Esophagus squamous epithelium (tissue), 5 donors: Measurements from ENCODE around the gene PPP1R14B. TPM values are rescaled to one million over a fixed set of nuclear protein-coding genes. Genes with fewer than 3 reads are reported as not detected.

Experiments
- DNase-seq: peaks from one replicate; lab custom pipeline; 2025; lab: John Stamatoyannopoulos, UW
- H3K27ac ChIP-seq, 4 donors: fragments of 200-600 bp; sonication (generic); one replicate each; pipeline ENCODE4 v1.5.1; 2016 to 2019; ENCODE audit warnings: mild to moderate bottlenecking in 1 of 4
- H3K27me3 ChIP-seq, 4 donors: fragments of 200-600 bp; sonication (generic); 1 replicate in 3 of 4; 2 replicates in 1 of 4; pipeline versions ENCODE4 v1.5.1 to v1.6.0; 2017 to 2021; ENCODE audit warnings: antibody characterized with exemption in 1 of 4
- H3K36me3 ChIP-seq, 3 donors: fragments of 200-600 bp; sonication (generic); one replicate each; pipeline ENCODE4 v1.5.1; 2016 to 2019
- H3K4me1 ChIP-seq, 3 donors: fragments of 200-600 bp; sonication (generic); one replicate each; pipeline ENCODE4 v1.5.1; 2017 to 2019
- H3K4me3 ChIP-seq, 4 donors: fragments of 200-600 bp; sonication (generic); 1 replicate in 3 of 4; 2 replicates in 1 of 4; pipeline ENCODE4 v1.5.1; 2016 to 2019; ENCODE audit warnings: mild to moderate bottlenecking in 2 of 4, moderate library complexity in 1 of 4
- H3K9me3 ChIP-seq, 3 donors: fragments of 200-600 bp; sonication (generic); one replicate each; pipeline ENCODE4 v1.5.1; 2016 to 2019
- CTCF ChIP-seq, 6 experiments: fragments of 450-650 bp in 4 of 6; fragments of 200-600 bp in 2 of 6; sonication (generic) in 2 of 6; IDR thresholded peaks; one replicate each; pipeline ENCODE4 v1.5.1; 2016 to 2019; ENCODE audit warnings: antibody characterized with exemption in 6 of 6, mild to moderate bottlenecking in 4 of 6, moderate library complexity in 4 of 6
- POLR2A ChIP-seq, 4 donors: fragments of 450-650 bp; IDR thresholded peaks; one replicate each; pipeline ENCODE4 v1.6.1; 2017; ENCODE audit warnings: antibody characterized with exemption in 4 of 4, mild to moderate bottlenecking in 4 of 4, moderate library complexity in 3 of 4
- WGBS, 2 donors: methylation state at CpG; one replicate each; pipeline ENCODE4 v1.1.5; 2018; 5-methylcytosine and 5-hydroxymethylcytosine counted together
- intact Hi-C: fragments of 100-400 bp; cut with DNase I; formaldehyde crosslinking; loops from one replicate; pipeline ENCODE4 v1.15.0; 2022
- total RNA-seq, 4 donors: library from RNA; depleted of rRNA; stranded (reverse); fragments of >200 nt; gene quantifications; one replicate each; pipeline ENCODE4 v1.1.0, GENCODE V29; 2016
- donor health status: DM: yes; HTN: yes; CAD: no.

The PPP1R14B gene
- total RNA-seq, 4 donors from 2014 or later, result 137 to 279 (median 203) TPM

DNA sequence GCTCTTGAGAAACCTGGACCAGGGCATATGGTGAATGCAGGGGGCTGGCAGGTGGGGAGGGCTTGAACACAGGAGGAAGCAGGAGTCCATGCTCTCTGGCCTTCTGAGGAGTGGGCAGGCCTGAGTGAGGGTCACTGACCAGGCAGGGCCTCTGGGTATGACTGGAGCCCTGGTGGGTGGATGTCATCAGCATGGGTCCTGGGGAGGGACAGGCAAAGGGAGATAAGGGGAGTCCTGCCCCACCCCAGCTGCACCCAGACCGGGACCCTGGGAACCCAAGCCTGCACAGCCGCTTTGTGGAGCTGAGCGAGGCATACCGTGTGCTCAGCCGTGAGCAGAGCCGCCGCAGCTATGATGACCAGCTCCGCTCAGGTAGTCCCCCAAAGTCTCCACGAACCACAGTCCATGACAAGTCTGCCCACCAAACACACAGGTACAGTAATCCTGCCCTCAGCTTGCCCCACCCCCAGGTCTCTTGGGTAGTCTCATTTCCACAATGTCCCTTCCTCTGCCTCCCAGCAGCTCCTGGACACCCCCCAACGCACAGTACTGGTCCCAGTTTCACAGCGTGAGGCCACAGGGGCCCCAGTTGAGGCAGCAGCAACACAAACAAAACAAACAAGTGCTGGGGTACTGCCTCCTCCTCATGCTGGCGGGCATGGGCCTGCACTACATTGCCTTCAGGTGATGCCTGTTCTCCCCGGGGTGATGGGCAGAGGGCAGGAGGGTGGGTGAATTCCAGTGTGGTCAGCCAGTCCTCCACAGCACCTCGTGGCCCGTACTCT is 14.4 kb downstream of the PPP1R14B start:
- H3K27ac ChIP-seq, result no peak overlapping the region
- no peak for DNase-seq
- intact Hi-C loops, result no loop called here
- peaks cover 33 to 93% (median 51%) of the 10 kb centered on the region in 3 donors for H3K4me1 ChIP-seq
- no peaks in the 10 kb centered on the region for H3K9me3 ChIP-seq
- 75 to 82% methylated on average over 7 to 8 of the region's 15 CpGs for WGBS, 2 donors
- H3K27me3 ChIP-seq, result no peaks in the 10 kb centered on the region
- H3K36me3 ChIP-seq, result peaks cover 0 to 15% (median 0%) of the 10 kb centered on the region in 3 donors
- TF ChIP-seq CTCF (IDR thresholded peaks at IDR 0.05), result no peak
- TF ChIP-seq POLR2A (IDR thresholded peaks at IDR 0.05), result no peak
- no peak overlapping the region for H3K4me3 ChIP-seq

GRCh38 chr11:64231546-64231945 is 15.2 kb downstream of the PPP1R14B start:
- Histone ChIP-seq H3K27ac (peak overlapping the region in 3 of 4 donors; percentile 12 to 94 (median 94)), H3K27me3 (no peaks in the 10 kb centered on the region), H3K4me3 (no peak overlapping the region), H3K9me3 (no peaks in the 10 kb centered on the region), H3K4me1 (peaks cover 37 to 93% (median 54%) of the 10 kb centered on the region in 3 donors), H3K36me3 (peaks cover 0 to 8% (median 0%) of the 10 kb centered on the region in 3 donors)
- TF ChIP-seq POLR2A (IDR thresholded peaks at IDR 0.05) (no peak), CTCF (IDR thresholded peaks at IDR 0.05) (no peak)
- no peak for DNase-seq
- intact Hi-C loops, result no loop called here
- WGBS, 2 donors, result 27 to 76% methylated on average over 1 to 6 of the region's 7 CpGs

GRCh38 chr11:64230985-64231365 is 15.8 kb downstream of the PPP1R14B start:
- Histone ChIP-seq H3K4me3 (peak overlapping the region; percentile 55 to 88 (median 82)), H3K4me1 (peaks cover 36 to 90% (median 53%) of the 10 kb centered on the region in 3 donors), H3K27ac (peak overlapping the region; percentile 86 to 97 (median 94)), H3K36me3 (peaks cover 0 to 2% (median 0%) of the 10 kb centered on the region in 3 donors), H3K9me3 (no peaks in the 10 kb centered on the region), H3K27me3 (no peaks in the 10 kb centered on the region)
- no peak for DNase-seq
- WGBS, 2 donors, result 6 to 8% methylated on average over 3 to 5 of the region's 8 CpGs
- intact Hi-C loops, result no loop called here
- TF ChIP-seq POLR2A (IDR thresholded peaks at IDR 0.05), result no peak
- no peak for TF ChIP-seq CTCF (IDR thresholded peaks at IDR 0.05)

DNA sequence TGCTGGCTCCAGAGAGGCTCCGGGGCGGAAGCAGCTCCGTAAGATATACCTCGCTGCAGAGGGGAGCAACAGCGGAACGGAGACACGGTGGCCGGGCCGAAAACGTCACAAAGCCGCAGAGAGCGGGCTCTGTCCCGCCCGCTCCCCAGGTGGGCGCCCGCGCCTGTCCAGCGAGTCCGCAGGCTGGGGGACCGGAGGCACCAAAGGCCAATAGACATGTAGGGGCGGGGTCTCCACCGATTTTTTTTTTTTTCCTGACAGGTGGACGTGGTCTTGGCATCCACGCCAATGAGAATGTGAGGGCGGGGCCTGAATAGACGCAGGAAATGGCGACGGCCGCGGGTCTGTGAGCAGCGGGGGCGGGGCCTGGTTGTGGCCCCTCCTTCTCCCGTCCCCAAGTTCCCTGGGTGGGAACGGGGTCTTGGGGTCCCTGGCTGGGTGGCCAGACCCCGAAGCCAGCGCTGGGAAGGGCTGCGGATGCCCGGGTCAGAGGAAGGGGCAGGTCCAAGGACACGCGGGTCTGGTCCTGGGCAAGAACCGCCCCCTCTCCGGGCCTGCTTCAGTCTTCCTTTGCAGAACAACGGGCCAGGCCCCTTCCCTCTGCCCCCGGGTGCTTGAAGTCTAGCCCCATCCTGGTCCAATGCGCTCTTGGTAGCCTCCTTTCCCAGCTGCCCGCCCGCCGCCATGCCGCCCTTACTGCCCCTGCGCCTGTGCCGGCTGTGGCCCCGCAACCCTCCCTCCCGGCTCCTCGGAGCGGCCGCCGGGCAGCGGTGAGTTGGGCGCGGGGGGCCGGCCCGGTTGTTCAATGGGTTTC is 16.4 kb downstream of the PPP1R14B start, which contains the start of gene DNAJC4:
Gene DNAJC4 (plus strand): TSS at position 378 of the 814 bp plus-strand sequence. CDS start 307 bp downstream, at position 685.
- intact Hi-C loops, result no loop called here
- peak within 1 kb of the TSS; percentile 86 to 97 (median 94) for H3K27ac ChIP-seq
- H3K4me3 ChIP-seq, result peak within 1 kb of the TSS; percentile 55 to 88 (median 82)
- no peaks in the 10 kb centered on the region for H3K36me3 ChIP-seq
- H3K9me3 ChIP-seq, result no peaks in the 10 kb centered on the region
- peaks cover 33 to 90% (median 49%) of the 10 kb centered on the region in 3 donors for H3K4me1 ChIP-seq
- WGBS, 2 donors, result 0 to 1% methylated on average over 20 to 21 of the region's 62 CpGs
- peak; percentile 76 for DNase-seq
- no peaks in the 10 kb centered on the region for H3K27me3 ChIP-seq
- TF ChIP-seq CTCF (IDR thresholded peaks at IDR 0.05) (no peak), POLR2A (IDR thresholded peaks at IDR 0.05) (peak in 2 of 4 donors; percentile 24 to 57)
